ENCODE results near the gene OLFML2A. TPM values are rescaled to one million over a fixed set of nuclear protein-coding genes. Genes with fewer than 3 reads are reported as not detected.
A peak's percentile ranks its signal among the peaks of the same experiment; 100 is the strongest.

Gene OLFML2A
- total RNA-seq, 1 experiment from 2014 or later, result 5.8 TPM

DNA sequence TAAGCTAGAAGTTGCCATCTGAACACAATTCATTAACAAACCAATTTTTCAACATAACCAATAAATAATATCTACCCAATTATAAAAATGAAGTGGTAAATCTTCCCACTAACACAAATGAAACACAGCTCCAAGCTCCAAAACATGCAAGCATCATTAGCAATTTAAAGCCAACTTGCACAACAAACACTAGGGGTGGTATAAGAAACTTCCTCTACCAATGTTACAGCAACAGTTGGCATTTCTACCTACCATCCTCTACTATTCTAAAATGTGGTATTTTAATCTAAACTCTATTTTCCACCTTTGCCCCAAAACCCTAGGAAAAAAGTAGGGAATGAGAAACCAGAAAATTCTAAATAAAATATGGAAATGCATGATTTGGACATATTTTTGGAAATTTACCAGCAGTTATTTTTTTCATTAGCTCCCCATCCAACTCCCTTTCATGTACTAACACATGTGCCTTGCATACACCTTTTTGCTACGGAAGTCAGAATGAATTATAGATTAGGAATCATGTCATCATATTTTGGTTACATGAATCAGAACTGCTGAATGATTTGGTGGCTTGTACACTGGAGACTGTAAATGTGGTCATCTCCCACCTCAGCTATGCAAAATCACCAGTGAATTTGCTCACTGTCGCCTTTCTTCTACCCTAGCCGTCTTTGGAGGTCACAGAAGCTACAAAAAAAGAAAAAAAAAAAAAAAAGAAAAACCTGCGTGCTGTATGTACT, 9.9 kb upstream of the OLFML2A start:
- H3K14ac ChIP-seq (ENCODE audit: insufficient read depth, low read length), result no peak overlapping the region
- no peak overlapping the region for H3K56ac ChIP-seq (ENCODE audit: insufficient read length, low read depth, low read length)
- no peak overlapping the region for H2BK20ac ChIP-seq (ENCODE audit: low read depth, low read length, poor library complexity, severe bottlenecking)
- H3K27ac ChIP-seq (ENCODE audit: insufficient read length, low read depth, low read length), result no peak overlapping the region
- H3T11ph ChIP-seq (ENCODE audit: low read length), result no peak overlapping the region
- no peak overlapping the region for H4K8ac ChIP-seq (replicated peaks; ENCODE audit: insufficient read length, low read depth, low read length)
- H3K23ac ChIP-seq (ENCODE audit: insufficient read length, low read depth, low read length), result no peak overlapping the region
- H2AK5ac ChIP-seq (ENCODE audit: insufficient read length, low read length), result no peak overlapping the region
- H3K4me1 Mint-ChIP-seq, result peaks cover 69 to 73% of the 10 kb centered on the region in 2 experiments
- H2BK12ac ChIP-seq (ENCODE audit: insufficient read length, low read depth, low read length), result no peak overlapping the region
- H3K9me3 ChIP-seq (ENCODE audit: control insufficient read depth, low read depth, low read length), result no peaks in the 10 kb centered on the region
- H4K5ac ChIP-seq (ENCODE audit: insufficient read length, low read depth, low read length), result no peak overlapping the region
- peak overlapping the region in 1 of 3 experiments; percentile 59; a peak in 2 of 7 replicates for H3K27ac Mint-ChIP-seq
- TF ChIP-seq, protein P1, sequence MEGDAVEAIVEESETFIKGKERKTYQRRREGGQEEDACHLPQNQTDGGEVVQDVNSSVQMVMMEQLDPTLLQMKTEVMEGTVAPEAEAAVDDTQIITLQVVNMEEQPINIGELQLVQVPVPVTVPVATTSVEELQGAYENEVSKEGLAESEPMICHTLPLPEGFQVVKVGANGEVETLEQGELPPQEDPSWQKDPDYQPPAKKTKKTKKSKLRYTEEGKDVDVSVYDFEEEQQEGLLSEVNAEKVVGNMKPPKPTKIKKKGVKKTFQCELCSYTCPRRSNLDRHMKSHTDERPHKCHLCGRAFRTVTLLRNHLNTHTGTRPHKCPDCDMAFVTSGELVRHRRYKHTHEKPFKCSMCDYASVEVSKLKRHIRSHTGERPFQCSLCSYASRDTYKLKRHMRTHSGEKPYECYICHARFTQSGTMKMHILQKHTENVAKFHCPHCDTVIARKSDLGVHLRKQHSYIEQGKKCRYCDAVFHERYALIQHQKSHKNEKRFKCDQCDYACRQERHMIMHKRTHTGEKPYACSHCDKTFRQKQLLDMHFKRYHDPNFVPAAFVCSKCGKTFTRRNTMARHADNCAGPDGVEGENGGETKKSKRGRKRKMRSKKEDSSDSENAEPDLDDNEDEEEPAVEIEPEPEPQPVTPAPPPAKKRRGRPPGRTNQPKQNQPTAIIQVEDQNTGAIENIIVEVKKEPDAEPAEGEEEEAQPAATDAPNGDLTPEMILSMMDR (conservative IDR thresholded peaks at IDR 0.05), result peak; percentile 48; the same call in 2 of the 3 replicates
- H2BK15ac ChIP-seq (ENCODE audit: low read depth, low read length), result no peak overlapping the region
- peak overlapping the region in 1 of 2 experiments; percentile 99; a peak in 4 of 5 replicates for H3K4me3 Mint-ChIP-seq
- H3K18ac ChIP-seq (ENCODE audit: insufficient read length, low read depth, low read length), result no peak overlapping the region
- whole genome bisulfite sequencing (ENCODE audit: extremely low coverage, insufficient read length, low lambda C conversion rate), result no CpG with 5 or more reads among the region's 4 CpGs
- no peak overlapping the region for H2BK120ac ChIP-seq (ENCODE audit: low read depth, low read length, poor library complexity, severe bottlenecking)
- no peak overlapping the region for H3K9ac ChIP-seq (ENCODE audit: extremely low read depth, insufficient read length, low read length)
- H4K20me1 ChIP-seq (ENCODE audit: control insufficient read depth, insufficient read depth, insufficient read length), result no peaks in the 10 kb centered on the region
- peak overlapping the region; percentile 33 for H3K4me2 ChIP-seq (ENCODE audit: insufficient read depth, insufficient read length, low read length)
- H3K36me3 Mint-ChIP-seq (ENCODE audit: insufficient read depth in 1 of 3, low read depth in 3 of 3), result no peaks in the 10 kb centered on the region
- no peak overlapping the region for H3K4ac ChIP-seq (ENCODE audit: low read depth, low read length)
- H2BK5ac ChIP-seq (ENCODE audit: insufficient read length, low read length), result no peak overlapping the region
- H3K23me2 ChIP-seq (ENCODE audit: insufficient read length, low read depth, low read length, poor library complexity, severe bottlenecking), result peaks cover 12% of the 10 kb centered on the region
- H3K79me2 ChIP-seq (ENCODE audit: insufficient read depth, low read length), result peaks cover 14% of the 10 kb centered on the region; the same call in 1 of the 2 replicates
- H3K27me3 Mint-ChIP-seq (ENCODE audit: low read depth), result peaks cover 24% of the 10 kb centered on the region
- no peaks in the 10 kb centered on the region for H3K79me1 ChIP-seq (ENCODE audit: insufficient read depth, low read depth, low read length, poor library complexity, severe bottlenecking)
- H3K4me1 ChIP-seq (ENCODE audit: insufficient read depth, low read length), result peaks cover 6% of the 10 kb centered on the region; the same call in 1 of the 2 replicates
- no peak overlapping the region for H4K91ac ChIP-seq (ENCODE audit: insufficient read length, low read depth, low read length)
- no peaks in the 10 kb centered on the region for H3K9me3 Mint-ChIP-seq
- no peak overlapping the region for H2AFZ ChIP-seq (ENCODE audit: low read length)
- no peaks in the 10 kb centered on the region for H3K27me3 ChIP-seq (ENCODE audit: insufficient read depth, low read length)
- no peak for DNase-seq
